HG03521 (cell line): ENCODE measurements around the gene GGT6.

ENCODE experiments used
- ATAC-seq: cut with Tn5 transposase; IDR thresholded peaks from one replicate; pipeline ENCODE4 v1.9.1; 2021; ENCODE audit warnings: mild to moderate bottlenecking, moderate library complexity; ENCODE audit not compliant: unreplicated experiment

Gene GGT6

DNA sequence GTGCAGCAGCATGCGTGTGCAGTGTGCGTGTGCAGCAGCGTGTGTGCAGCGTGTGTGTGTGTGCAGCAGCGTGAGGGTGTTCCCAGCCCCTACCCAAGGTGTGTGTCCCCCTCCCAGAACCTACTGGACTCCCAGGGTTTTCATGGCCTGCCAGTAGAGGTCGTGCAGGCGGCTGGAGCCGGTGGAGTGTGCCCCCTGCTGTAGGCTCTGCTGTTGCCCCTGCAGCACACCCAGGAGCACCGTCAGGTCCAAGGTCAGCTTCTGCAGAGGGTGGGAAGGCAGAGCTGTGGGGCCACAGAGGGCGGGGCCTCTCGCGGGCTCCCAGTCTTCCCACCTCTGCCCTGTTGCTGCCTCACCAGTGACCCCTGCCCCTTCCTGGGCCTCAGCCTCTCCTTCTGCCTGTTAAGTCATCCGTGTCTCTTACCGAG is 20.1 kb downstream of the GGT6 start:
- ATAC-seq = no peak

DNA sequence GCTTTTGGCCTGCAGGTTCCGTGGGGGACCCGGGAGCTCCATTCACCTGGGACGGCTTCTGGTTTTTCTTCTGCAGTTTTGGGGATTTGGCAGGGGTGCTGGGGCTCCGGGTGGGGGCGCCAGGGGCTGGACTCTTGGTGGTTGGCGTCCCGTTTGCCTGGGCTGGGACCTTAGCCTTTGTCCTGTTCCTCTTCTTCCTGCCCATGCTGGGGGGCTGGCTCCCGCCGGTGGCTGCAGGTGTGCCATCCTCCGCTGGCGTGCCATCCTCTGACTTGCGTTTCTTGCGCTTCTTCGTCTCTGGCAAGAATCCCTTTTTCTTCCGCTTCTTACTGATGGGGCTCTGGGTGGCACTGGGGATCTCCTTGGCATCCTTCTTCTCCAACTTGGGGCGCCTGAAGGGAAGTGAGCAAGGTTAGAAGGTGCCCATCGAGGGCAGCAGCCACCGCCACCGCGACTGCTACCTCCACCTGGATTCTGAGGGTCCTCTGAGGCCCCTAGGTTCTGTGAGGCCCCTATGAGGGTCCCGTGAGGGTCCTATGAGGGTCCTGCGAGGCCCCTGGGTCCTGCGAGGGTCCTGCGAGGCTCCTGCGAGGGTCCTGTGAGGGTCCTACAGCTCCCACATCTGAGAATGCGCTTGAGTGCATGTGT is 20.7 kb downstream of the GGT6 start:
- no peak for ATAC-seq

DNA sequence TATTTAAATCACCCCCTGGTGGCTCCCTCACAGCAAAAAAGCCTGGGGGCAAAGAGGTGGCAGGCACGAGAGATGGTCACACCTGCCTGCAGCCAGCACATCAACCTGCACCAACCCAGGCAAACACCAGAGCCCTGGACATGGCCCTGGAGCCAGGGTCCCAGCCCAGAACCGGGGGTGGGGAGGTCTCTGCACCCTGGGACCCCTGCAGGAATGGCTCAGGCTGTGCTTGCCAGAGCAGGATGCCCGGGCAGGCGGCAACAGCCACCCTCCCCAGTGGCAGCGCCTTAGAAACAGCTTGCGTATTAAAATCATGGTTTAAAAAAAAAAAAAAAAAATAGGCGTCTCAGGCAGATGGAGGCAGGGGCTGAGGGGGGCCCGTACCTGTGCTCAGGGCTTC is 21.4 kb downstream of the GGT6 start:
- no peak for ATAC-seq

DNA sequence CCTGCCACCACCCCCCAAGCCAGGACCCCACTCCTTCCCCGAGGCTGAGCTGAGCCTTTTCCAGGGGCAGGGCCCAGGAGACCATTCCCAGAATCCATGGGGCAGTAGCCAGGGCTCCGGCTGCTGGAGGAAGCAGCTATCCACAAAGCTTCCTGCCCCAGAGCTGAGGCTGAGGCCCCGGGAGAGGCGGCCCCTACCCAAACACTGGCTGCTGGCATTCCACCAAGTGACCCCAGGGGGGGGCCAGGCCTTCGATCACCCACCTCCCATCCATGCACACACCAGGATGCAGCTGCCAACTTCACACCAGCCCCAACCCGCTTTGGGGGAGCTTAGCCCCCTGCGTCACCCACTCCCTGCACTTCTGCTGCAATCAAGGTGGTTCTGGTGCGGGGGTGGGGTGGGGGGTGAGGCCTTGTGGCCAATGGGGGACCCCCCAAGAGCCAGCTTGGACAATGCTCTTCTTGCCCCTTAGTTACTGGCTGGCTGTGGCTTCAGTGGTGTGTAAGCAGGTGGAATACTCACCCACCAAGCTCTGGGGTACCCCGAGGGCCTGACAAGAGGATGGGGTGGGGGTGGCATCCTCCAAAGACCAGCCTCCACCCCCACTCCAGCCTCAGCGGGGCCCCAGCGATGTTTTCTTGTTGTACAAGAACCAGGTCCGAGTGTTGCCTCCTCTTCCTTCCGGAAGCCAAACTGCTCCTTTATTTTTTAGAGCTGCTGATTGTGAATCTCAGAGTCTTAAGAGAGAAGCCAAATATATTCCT is 22.0 kb downstream of the GGT6 start:
- no peak for ATAC-seq

DNA sequence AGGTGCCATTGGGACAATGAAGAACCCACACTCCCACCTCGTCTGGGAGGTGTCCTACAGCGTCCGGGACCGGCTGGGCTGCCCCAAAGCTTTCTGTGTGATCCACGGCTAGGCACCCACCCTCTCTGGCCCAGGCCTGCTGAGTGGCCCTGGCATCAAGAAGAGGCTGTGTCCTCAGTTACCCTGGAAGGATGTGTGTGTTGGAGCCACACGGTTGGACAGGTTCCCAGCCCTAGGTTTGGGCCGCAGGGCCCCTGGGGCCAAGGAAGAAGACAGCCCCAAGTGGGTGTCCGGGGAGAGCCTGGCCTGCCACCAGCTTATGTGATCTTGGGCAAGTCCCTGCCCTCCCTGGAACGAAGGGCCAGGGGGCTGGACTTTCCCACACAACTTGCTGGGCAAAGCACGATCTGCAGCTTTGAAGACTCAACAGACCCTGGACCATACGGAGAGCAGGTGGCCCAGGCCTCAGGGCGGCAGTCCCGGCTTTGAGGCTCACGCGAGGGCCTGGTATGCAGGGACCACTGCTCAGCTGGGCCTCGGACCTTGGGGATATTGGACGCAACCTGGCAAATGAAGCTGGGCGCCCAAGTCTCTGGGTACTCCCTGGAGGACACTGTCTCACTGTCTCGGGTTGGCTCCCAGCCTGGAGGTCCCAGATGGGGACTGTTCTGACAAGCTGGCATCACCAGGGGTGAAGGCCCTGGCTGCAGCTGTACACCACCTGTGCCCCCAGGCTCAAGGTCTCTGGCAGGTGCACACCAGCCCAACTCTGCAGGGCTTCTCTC is 22.7 kb downstream of the GGT6 start:
- no peak for ATAC-seq

DNA sequence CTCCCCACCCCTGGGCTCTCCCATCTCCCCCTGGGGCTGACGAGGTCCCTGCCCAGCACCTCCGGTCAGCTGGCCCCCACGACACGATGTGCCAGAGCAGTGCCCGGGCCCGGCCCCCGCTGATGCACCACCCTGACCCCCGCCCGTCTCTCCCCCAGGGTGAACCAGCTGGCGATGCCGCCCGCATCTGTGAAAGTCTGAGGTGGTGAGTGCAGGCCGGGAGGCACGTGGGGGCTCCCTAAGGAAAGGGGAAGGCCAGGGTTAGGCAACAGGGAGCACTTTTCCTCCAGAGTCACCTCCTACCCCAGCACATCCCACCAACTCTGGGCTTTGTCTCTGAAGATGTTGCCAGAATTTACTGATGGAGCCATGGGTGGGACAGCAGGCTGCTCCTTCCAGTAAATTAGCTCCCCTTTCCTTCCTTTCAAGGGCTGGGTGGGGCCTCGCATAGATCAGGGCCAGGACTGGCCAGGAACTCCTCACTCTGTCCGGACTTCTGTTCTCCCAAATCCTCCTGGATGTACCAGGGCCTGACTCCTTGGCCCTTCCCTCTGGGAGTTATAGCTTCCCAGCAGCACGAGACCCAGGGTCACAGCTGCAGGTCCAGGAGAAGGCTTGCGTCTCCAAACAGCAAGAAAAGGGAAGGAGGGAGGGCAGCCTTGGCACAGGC is 23.5 kb downstream of the GGT6 start:
- ATAC-seq = no peak

DNA sequence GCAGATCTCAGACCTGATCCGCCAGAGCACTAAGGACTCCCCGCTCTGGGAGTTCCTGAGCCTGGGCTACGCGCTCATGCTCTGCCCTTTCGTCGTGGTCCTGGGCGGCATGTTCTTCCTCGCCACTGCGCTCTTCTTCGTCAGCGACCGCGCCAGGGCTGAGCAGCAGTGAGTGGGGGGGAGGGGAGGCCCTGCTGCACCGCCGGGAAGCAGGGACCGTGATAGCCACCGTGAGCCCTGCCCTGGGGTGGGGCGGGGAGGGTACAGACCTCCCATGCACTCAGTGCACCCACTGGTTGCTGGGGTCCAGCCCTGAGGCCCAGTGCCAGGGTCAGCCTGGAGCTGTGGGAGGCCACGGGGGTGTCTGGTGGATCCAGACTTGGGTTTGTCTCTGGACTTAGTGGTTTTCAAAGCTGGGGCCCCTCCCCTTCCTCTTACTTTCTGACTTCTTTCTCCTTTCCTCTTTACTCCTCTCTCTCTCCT is 24.1 kb downstream of the GGT6 start:
- no peak for ATAC-seq

DNA sequence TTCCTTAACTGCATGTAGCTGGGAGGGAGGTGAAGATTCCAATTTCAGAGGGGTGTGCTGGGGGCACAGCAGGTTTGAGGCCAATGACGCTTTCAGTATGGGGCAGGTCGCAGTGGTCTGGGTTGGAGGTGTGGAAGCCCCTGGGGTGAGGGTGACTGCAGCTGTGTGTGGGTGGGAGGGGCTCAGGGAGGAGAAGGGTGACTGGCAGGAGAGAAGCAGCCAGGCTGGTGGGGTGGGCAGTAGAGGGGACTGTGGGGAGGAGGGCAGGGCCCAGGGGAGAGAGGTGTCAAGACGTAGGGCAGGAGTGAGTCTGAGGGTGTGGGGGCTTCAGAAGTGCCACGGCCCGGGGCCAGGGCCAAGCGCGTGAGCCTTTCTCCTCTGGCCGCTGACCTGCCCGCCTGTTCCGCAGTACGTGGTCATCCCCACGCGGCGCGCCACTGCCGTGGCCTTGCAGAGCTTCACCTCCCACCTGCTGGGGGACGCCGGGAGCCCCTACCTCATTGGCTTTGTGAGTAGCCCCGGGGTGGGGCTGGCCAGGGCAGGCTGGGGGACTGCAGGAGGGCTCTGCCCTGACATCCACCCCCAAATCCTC is 24.6 kb downstream of the GGT6 start:
- ATAC-seq = no peak

DNA sequence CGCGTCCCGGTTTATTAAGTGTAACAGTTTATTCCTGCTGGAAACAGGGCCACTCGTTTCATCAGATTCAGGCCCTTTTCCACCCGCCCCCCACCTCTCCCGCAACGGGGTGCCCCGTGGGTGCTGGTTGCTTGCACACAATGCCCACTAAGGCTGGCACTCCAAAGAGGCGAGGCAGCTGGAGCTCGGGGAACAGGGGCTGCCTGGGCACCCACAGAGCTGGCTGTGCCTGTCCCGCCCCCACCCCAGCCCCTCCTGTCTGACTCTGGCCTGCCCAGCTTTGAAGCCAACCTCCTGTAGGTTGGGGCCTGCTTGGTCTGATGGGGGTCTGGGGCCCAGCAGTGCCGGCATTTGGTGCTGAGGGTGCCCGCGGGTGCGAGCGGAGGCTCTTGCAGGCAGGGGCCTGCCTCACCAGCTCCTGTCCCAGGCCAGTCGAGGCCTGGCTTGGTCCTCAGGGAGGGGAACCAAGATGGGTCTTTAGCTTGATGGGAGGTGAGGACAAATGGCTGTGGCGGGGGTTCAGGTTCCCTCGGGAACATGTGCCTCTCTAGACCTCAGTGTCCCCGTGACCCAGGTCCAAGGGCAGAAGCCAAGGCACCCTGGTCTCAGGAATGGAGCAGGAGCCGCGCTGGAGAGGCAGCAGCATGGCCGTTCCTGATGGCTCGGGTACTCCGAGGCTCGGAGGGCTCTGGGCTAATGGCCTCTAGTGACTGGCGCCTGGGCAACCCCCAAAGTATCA is 25.3 kb downstream of the GGT6 start:
- ATAC-seq = no peak

DNA sequence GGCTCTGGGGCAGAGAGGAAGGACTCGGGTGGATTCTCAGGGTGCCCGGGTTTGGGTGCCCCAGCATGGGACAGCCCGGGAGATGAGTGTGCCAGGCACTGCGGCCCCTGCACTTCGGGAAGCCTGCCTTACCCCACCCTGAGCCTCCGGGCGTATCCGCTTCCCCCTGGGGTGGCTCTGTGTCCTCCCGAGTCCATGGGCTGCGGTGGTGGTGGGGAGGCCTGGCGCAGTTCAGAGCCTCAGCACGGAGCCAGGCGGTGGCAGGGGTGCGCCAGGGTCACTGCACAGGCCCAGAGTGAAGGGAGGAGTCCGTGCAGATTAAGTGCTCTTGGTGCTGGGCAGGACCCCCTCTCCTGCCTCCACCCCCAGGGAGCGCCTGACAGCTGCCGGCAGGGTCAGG is 25.9 kb downstream of the GGT6 start:
- ATAC-seq = no peak

DNA sequence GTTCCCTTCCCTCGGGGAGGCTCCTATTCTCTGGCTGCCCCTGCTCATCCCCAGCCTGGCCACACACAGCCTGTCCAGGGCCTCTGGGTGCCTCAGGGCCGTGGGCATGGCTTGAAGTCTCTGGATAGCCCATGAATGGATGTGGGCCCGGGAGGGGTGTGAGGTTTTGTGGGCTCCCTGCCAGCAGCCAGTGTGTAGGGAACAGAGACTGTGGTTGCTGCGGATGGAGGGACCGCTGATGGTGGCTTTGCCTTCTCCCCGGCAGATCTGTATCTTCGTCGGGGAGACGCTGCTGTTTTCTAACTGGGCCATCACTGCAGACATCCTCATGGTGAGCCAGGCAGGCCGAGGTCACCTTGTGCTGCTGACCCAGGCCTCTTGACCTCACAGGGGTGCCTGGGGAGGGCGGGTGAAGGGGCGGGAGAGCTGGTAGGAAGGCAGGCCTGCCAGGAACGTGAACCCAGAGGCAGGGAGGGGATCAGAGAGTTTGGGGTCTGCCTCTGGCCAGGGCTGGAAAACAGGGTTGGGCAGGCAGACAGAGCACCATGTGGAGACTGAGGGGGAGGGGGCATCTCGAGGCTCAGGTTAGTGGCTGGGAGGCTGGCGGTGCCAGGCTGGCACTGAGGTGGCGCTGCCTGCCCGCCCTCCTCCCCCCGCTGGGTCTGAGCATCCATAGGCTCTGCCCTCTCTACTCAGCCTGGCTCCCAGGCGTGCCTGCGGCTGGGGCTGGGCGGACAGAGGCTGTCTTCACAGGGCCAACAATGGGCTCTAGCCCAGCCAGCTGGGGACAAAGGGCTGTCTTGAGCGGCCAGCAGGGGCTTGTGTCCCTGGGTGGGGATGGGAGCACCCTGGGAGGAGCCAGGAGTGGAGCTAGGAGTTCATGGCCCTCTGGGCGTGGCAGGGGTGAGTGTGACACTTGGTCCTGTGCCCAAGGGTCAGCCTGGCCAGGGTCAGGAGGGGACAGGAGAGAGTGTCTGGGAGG is 26.6 kb downstream of the GGT6 start:
- no peak for ATAC-seq

DNA sequence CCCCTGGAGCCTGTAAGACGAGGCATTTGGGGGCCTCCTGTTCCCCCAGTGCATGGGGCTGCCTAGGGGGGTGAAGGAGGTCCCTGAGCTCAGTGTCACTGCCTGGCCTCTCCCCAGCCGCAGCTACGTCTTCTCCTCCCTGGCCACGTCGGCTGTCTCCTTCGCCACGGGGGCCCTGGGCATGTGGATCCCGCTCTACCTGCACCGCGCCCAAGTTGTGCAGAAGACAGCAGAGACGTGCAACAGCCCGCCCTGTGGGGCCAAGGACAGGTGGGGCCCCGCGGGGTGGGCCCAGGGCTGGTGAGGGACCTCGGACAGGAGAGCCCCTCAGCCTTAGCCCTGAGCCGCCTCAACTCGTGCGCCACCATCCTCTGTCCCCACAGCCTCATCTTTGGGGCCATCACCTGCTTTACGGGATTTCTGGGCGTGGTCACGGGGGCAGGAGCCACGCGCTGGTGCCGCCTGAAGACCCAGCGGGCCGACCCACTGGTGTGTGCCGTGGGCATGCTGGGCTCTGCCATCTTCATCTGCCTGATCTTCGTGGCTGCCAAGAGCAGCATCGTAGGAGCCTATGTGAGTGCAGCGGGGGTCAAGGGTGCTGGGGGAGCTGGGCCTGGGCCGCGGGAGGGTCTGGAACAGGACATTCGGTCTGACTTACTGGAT is 27.4 kb downstream of the GGT6 start:
- ATAC-seq = no peak

DNA sequence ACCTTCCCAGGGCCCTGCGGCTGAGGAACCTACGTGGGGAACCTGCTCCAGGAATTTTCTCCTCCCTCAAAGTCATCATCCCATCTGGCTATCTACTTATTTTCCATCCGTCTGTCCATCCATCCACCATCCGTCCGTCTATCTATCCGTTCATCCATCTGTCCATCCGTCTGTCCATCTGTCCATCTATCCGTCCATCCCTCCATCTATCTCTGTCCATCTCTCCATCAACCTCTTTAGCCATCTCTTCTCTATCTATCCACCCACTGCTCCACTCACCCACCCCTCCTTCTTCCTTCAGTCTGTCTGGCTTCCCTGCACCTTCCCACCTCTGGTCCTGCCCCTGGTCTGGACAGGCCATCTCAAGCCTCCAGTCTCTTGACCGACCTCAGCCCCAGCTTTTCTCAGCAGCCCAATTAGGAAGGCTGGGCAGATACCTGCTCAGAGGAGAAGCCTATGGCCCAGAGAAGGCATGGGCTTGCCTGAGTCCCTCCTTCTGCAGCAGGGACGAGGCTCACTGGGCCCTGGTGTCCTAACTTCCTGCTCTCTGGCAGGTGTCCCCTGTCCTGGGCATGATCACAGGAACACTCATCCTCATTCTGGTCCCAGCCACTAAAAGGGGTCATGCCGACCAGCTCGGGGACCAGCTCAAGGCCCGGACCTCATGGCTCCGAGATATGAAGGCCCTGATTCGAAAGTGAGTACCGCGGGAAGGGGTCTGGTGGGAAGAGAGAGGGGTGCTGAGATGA is 28.2 kb downstream of the GGT6 start:
- ATAC-seq = no peak

DNA sequence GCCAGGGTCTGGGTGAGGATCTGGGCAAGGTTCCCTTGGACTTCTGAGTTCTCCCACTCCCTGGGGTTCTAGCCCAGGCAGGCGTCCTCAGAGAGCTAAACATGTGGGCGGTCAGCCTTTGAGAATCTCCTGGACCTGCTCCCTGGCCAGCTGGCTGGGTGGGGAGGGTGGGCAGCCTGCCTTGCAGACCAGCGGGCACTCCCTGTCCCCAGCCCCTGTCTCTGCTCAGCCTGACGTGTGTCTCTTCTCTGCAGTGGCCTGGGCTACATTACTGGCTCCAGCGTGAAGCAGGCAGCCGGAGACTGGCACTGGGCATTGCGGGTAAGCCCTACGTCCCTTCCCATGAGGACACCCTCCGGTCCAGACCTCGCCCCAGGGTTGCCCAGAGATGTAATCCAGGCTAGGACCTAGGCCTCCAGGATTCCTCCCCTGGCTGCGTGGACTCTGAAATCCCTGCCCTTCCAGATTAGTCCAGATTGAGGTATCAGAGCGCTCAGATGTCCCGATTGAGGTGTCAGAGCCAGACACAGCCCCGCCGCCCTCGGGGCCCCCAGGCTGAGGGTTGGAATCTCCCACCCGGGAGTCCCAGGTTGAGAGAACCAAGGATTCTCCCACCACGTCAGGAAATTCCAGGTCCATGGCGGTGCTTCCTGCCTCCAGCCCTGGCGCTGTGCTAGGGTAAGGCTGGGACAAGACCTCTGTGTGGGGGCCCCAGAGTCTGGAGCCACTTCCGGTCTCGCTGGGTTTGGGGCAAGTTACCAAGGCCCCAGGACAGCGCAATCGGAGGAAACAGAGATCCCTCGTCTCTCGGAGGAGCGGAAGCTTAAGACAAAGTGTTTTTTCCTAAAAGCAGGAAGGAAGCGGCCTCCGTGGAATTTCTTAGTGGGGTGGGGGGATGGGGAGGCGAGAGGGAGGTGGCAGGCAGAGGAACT is 29.3 kb downstream of the GGT6 start:
- no peak for ATAC-seq

DNA sequence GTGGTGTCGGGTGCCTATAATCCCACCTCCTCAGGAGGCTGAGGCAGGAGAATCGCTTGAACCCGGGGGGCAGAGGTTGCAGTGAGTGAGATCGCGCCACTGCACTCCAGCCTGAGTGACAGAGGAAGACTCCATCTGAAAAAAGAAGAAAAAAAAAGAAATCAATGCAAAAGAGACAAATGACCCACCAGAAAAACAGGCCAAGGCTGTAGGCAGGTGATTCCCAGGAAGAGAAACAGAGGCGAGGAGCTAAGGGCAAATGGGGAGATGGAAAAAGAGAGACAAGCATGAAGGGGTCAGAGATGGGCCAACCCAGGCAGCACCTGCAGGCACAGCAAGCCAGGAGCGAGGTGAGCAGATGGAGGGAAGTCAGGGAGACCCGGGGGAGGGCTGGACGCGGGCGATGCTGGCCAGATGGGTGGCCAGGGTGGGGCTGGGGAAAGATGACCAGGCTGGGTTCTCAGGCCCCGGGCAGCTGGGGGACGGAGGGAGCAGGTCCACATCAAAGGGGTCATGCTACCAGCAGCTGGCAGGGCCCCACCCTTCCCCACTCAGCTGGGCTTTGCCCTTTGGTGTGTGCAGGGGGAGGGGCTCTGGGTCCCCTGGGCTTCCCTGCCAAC is 30.7 kb downstream of the GGT6 start:
- ATAC-seq = no peak

DNA sequence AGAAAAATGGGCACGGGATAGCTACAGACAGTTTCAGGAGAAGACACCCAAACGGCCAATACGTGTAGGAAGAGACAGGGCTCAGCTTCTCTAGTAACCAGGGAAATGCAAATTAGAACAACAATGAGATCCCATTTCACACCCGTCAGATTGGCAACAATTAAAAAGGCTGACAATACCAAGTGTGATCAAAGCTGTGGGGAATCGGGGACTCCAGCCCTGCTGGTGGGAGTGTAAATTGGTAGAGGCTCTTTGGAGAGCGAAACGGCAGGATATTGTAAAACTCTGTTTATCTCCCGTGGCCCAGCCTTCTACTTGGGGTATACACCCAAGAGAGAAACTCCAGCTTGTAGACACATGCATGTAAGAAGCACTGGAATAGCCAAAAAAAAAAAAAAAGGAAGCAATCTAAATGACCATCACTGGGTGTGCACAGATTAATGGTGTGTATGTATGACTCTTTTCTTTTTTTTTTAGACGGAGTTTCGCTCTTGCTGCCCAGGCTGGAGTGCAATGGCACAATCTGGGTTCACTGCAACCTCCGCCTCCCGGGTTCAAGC is 32.7 kb downstream of the GGT6 start:
- ATAC-seq = no peak
